Measurements from ENCODE around the gene HNMT. TPM values are rescaled to one million over a fixed set of nuclear protein-coding genes. Genes with fewer than 3 reads are reported as not detected.
"Not testable (repeated sequence)": the region's sequence is repeated elsewhere in the genome, so short reads cannot be mapped to it uniquely, and the experiment has no call there.

The HNMT gene
- total RNA-seq, 2 experiments from 2014 or later = not detected

DNA sequence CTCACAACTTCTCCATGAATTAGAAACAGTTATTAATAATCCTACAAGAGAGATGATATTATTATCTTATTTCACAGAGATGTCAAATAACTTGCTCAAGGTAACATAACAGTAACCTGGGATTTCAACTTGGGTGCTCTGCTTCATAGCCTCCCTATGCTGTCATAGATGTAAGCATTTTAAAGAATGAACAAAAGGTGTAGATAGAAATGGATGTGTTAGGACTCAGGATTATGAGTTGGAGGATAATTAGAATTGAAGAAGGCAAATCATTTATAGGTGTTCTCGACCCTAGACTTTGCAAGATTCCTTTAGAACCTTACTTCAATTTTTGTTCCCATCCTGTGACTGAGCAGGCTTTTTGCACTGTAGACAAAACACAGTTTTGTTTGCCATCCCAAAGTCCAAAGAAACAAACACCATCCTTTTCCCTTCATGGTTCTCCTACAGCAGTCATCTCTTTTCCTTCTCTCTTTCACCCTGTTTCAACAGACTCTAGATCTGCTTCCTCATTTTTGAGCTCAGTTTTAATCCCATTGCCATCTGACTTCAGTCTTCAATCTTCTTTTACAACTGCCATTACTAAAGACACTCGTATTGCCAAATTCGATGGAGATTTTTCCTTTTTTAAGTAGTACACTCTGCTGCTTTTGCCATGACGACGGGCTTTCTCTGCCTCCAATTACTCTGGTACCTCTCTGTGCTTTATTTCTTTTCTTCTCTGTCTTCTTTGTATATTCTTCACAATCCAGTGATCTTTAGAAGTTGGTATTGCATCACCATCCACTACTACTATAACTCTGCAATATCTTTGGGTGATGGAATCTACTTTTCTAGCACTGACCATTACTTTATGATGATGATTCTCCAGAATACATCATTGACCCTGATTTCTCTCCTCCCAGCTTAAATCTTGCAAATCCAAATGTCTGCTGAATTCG lies 4.5 kb downstream of the HNMT start:
- H3K27me3 Mint-ChIP-seq (ENCODE audit: low read depth) = peaks cover 4% of the 10 kb centered on the region
- H3K36me3 Mint-ChIP-seq (ENCODE audit: low read depth) = no peaks in the 10 kb centered on the region
- no peaks in the 10 kb centered on the region for H3K9me3 Mint-ChIP-seq
- CTCF ChIA-PET = no interaction called here
- H3K4me1 Mint-ChIP-seq (ENCODE audit: low read depth) = no peaks in the 10 kb centered on the region
- H3K27ac Mint-ChIP-seq = no peak overlapping the region
- intact Hi-C loops (cut with micrococcal nuclease) = no loop called here
- no peak for DNase-seq
- H3K4me3 Mint-ChIP-seq = no peak overlapping the region

DNA sequence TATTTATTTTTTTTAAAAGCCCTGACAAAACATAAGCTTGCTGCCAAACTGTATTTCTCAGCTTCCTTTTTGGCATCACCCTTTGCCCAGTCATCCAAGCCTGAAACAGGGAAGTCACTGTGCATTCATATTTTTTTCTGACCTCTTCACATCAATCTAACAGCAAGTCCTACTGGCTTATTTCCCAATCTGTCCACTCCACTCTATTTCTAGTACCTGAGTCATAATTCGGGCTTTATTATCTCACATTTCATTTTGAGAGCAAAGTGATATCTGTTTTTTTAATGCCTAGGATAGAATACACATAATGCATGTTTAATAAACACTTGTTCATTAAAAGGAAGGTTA lies 5.1 kb downstream of the HNMT start:
- Mint-ChIP-seq H3K4me3 (no peak overlapping the region), H3K36me3 (ENCODE audit: low read depth) (no peaks in the 10 kb centered on the region), H3K27ac (no peak overlapping the region), H3K27me3 (ENCODE audit: low read depth) (peaks cover 4% of the 10 kb centered on the region), H3K9me3 (no peaks in the 10 kb centered on the region), H3K4me1 (ENCODE audit: low read depth) (no peaks in the 10 kb centered on the region)
- CTCF ChIA-PET = no interaction called here
- no peak for DNase-seq
- intact Hi-C loops (cut with micrococcal nuclease) = no loop called here

DNA sequence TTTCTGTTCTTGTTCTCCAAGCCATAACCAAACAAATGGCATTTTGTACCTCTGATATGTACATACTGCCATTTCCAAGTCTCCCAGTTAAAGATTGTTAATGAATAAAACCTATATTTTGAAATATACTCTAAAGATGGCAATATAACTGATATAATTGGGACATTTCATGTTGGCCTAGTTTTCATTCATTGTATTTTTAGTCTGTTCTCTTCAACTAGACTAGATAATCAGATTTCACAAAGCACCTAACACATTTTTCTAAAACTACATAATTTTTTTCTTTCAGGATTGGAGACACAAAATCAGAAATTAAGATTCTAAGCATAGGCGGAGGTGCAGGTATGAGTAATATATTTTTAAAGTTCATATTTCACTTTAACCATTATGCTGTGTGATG lies 5.6 kb downstream of the HNMT start:
- Mint-ChIP-seq H3K4me1 (ENCODE audit: low read depth) (no peaks in the 10 kb centered on the region), H3K27me3 (ENCODE audit: low read depth) (peaks cover 4% of the 10 kb centered on the region), H3K4me3 (no peak overlapping the region), H3K36me3 (ENCODE audit: low read depth) (no peaks in the 10 kb centered on the region), H3K9me3 (no peaks in the 10 kb centered on the region), H3K27ac (no peak overlapping the region)
- DNase-seq = no peak
- intact Hi-C loops (cut with micrococcal nuclease) = no loop called here
- CTCF ChIA-PET = no interaction called here

DNA sequence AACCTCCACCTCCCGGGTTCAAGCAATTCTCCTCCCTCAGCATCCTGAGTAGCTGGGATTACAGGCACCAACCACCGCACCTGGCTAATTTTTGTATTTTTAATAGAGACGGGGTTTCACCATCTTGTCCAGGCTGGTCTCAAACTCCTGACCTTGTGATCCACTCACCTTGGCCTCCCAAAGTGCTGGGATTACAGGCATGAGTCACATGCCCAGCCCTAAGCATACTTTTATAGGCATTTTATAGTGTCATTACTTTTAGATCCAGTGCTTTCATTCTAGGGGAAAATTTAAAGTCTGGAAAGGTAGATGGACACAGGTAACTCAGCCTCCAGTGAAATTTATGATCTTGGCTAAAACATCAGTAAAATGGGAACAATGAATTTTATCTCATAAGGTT lies 7.0 kb downstream of the HNMT start:
- H3K9me3 Mint-ChIP-seq; H3K4me3 Mint-ChIP-seq; H3K4me1 Mint-ChIP-seq (ENCODE audit: low read depth); DNase-seq; H3K27ac Mint-ChIP-seq; CTCF ChIA-PET; H3K27me3 Mint-ChIP-seq (ENCODE audit: low read depth); intact Hi-C loops (cut with micrococcal nuclease); H3K36me3 Mint-ChIP-seq (ENCODE audit: low read depth): not testable (repeated sequence)

DNA sequence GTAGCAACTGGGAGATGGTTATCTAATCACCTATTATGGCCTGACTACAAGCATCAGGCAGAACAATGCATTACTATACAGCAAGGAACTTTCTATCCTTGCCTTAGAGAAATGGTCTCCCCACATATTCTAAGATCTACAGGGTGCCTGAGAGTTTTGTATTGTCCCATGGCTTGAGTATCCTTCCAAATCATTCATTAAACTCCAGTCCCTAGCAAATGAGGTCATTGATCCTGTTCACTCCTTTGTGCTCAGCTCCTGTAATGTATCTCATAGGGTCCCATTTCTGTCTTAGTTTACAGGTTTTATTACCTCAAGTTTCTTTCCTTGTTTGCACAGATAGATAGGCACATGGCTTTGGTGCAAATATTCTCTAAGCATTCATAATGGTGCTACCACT lies 9.0 kb downstream of the HNMT start:
- DNase-seq = no peak
- intact Hi-C loops (cut with micrococcal nuclease) = no loop called here
- no peak overlapping the region for H3K4me3 Mint-ChIP-seq
- peaks cover 2% of the 10 kb centered on the region for H3K27me3 Mint-ChIP-seq (ENCODE audit: low read depth)
- CTCF ChIA-PET = interaction anchor here (0.6 kb wide), 1 partner anchor 562 kb away, joined by 3 read pairs; no protein-coding TSS in a partner anchor
- H3K9me3 Mint-ChIP-seq = no peaks in the 10 kb centered on the region
- no peaks in the 10 kb centered on the region for H3K4me1 Mint-ChIP-seq (ENCODE audit: low read depth)
- no peak overlapping the region for H3K27ac Mint-ChIP-seq
- H3K36me3 Mint-ChIP-seq (ENCODE audit: low read depth) = no peaks in the 10 kb centered on the region

DNA sequence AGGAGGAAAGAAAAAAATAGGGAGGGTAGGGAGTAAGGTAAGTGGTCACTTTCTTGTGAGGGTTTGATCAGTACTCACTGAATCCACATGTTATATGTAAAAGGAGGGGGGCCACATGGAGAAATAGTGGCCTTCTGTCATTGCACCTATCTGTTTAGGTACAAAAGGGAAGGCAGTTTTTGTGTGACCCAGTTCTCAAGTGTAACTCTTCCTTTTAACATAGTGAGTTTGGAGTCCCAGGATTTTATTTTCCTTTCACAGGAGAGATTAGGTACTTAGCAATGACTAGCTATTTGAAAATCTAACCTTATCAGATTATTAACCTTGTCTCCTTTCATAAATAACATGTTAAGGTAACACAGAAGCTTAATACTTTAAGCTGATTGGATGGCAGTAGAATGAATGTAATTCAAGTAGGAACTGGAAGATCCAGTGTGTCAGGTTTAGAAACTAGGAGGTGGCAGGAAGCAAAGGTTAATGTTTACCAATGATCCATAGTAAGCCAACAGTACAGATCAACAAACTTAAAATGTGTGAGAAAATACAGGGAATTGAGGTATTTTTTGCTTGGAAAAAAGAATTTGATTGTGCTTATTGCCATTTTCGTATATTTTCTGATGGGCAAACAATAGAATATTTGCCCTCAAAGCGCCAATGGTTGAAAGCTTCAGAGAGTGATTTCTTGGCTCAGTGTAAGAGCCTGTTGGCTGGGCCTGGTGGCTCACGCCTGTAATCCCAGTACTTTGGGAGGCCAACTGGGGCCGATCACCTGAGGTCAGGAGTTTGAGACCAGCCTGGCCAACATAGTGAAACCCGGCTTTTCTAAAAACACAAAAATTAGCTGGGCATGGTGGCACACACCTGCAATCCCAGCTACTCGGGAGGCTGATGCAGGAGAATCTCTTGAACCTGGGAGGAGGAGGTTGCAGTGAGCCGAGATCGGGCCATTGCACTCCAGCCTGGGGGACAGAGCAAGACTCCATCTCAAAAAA lies 11.3 kb downstream of the HNMT start:
- no peak overlapping the region for H3K4me3 Mint-ChIP-seq
- no peaks in the 10 kb centered on the region for H3K27me3 Mint-ChIP-seq (ENCODE audit: low read depth)
- H3K4me1 Mint-ChIP-seq (ENCODE audit: low read depth) = no peaks in the 10 kb centered on the region
- H3K9me3 Mint-ChIP-seq = no peaks in the 10 kb centered on the region
- CTCF ChIA-PET = interaction anchor here (1.0 kb wide), 1 partner anchor 30 kb away, joined by 3 read pairs; no protein-coding TSS in a partner anchor
- no peaks in the 10 kb centered on the region for H3K36me3 Mint-ChIP-seq (ENCODE audit: low read depth)
- H3K27ac Mint-ChIP-seq = no peak overlapping the region
- intact Hi-C loops (cut with micrococcal nuclease) = no loop called here
- no peak for DNase-seq

DNA sequence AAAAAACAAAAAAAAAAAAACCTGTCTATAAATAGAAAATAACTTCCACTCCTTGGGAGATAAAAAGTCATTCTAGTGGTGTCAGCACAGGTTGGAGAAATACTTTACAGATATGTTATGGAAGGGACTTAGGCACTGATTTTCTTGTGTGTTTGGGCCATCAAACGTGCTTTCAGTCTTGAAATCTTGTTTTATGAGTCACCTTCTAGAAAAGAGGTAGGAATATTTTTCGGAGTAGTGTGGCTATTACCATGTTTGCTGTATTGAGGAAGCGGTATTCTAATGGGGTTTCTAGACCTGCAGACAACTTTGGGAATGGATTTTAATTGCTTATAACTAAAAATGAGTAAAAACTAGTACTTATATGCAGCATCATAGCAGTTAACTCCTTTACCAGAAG lies 12.0 kb downstream of the HNMT start:
- Mint-ChIP-seq H3K27me3 (ENCODE audit: low read depth) (no peaks in the 10 kb centered on the region), H3K4me3 (no peak overlapping the region), H3K27ac (no peak overlapping the region), H3K4me1 (ENCODE audit: low read depth) (no peaks in the 10 kb centered on the region), H3K36me3 (ENCODE audit: low read depth) (no peaks in the 10 kb centered on the region), H3K9me3 (no peaks in the 10 kb centered on the region)
- intact Hi-C loops (cut with micrococcal nuclease) = no loop called here
- CTCF ChIA-PET = interaction anchor here (1.0 kb wide), 1 partner anchor 29 kb away, joined by 3 read pairs; no protein-coding TSS in a partner anchor
- no peak for DNase-seq

DNA sequence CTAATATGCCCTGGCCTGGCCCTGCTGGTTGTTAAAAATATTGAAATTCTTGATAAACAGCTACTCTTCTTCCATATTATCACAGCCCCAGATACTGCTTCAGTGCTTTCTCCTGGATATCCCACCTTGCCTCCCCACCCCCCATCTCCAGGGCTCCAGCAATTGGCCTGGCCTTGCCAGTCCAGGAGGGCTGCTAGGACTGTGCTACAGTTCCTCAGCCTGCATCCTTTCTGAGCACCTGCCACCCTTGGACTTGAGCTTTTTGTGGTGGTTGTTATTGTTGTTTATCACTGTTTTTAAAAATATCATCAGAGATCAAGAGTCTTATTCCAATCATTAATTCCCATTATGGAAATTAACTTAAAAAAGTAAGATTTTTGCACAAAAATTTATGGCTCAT lies 13.5 kb downstream of the HNMT start:
- no peaks in the 10 kb centered on the region for H3K4me1 Mint-ChIP-seq (ENCODE audit: low read depth)
- intact Hi-C loops (cut with micrococcal nuclease) = no loop called here
- H3K27me3 Mint-ChIP-seq (ENCODE audit: low read depth) = no peaks in the 10 kb centered on the region
- H3K27ac Mint-ChIP-seq = no peak overlapping the region
- CTCF ChIA-PET = interaction anchor here (0.6 kb wide), 1 partner anchor 463 kb away, joined by 3 read pairs; no protein-coding TSS in a partner anchor
- no peak overlapping the region for H3K4me3 Mint-ChIP-seq
- no peaks in the 10 kb centered on the region for H3K36me3 Mint-ChIP-seq (ENCODE audit: low read depth)
- H3K9me3 Mint-ChIP-seq = no peaks in the 10 kb centered on the region
- no peak for DNase-seq

DNA sequence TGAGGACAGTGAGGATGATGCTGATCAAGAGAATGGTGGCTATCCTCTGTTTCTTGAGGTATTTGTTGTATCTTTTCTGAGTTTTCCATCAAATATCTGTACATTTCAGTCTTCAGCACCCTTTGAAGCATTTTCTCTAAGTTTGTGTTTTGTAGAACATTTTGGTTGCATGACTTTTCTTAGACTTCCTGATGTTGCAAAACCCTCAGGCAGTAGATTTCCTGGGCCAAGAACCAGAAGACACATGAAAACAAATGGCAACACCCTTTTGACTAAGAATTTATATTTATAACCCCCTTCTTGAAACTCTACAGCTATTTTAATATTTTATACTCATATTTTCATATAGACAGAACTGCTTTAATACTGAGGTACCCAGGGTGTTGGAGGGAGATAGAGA lies 16.2 kb downstream of the HNMT start:
- Mint-ChIP-seq H3K36me3 (ENCODE audit: low read depth) (no peaks in the 10 kb centered on the region), H3K27me3 (ENCODE audit: low read depth) (no peaks in the 10 kb centered on the region), H3K4me3 (no peak overlapping the region), H3K4me1 (ENCODE audit: low read depth) (no peaks in the 10 kb centered on the region), H3K27ac (no peak overlapping the region), H3K9me3 (no peaks in the 10 kb centered on the region)
- intact Hi-C loops (cut with micrococcal nuclease) = no loop called here
- no peak for DNase-seq
- CTCF ChIA-PET = no interaction called here

DNA sequence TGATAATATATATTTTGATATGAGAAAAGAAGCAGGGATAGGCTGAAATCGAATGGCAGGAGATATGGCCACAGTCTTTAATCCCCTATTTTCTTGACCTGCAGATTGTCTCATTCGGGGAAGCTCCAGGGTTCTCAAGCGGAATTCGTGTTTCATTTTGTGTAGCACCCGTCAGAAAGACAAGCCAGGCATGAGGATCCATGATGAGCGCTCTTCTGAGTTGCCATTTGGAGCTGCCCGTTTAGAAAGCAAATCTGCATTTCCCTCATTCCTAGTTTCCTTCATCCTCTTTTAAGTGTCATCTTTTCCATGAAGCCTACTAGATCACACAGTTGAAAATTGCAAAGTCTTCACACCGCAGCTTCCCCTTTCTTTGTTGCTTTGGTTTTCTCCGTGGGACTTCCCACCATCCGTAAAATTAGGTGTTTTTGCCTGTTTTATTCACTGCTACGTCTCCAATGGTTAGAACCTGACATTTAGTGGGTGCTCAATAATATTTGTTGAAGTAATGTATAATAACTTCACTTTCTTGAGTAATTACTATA lies 16.9 kb downstream of the HNMT start:
- Mint-ChIP-seq H3K27me3 (ENCODE audit: low read depth) (no peaks in the 10 kb centered on the region), H3K4me3 (no peak overlapping the region), H3K9me3 (no peaks in the 10 kb centered on the region), H3K4me1 (ENCODE audit: low read depth) (no peaks in the 10 kb centered on the region), H3K27ac (no peak overlapping the region), H3K36me3 (ENCODE audit: low read depth) (no peaks in the 10 kb centered on the region)
- CTCF ChIA-PET = no interaction called here
- intact Hi-C loops (cut with micrococcal nuclease) = no loop called here
- no peak for DNase-seq

DNA sequence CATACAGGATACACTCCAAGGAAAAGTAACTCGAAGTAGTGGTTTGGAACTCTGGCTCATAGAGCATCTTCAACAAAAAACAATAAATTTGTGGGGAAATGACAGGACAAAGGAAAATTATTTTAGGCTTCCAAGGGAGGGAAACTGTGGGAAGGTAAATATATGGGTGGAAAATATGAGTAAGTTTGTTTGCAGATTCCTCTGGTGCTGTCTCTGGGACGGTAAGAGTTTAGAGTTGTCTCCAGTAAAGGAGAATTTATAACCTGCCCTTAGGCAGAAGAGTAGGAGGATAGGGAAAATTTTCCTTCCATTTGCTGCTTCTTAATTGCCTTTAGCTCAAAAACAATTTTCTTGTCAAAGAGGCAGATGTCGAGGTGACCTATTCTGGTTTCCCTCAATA lies 19.3 kb downstream of the HNMT start:
- H3K36me3 Mint-ChIP-seq (ENCODE audit: low read depth) = no peaks in the 10 kb centered on the region
- CTCF ChIA-PET = no interaction called here
- intact Hi-C loops (cut with micrococcal nuclease) = no loop called here
- H3K9me3 Mint-ChIP-seq = no peaks in the 10 kb centered on the region
- no peaks in the 10 kb centered on the region for H3K27me3 Mint-ChIP-seq (ENCODE audit: low read depth)
- H3K4me3 Mint-ChIP-seq = no peak overlapping the region
- DNase-seq = no peak
- H3K4me1 Mint-ChIP-seq (ENCODE audit: low read depth) = no peaks in the 10 kb centered on the region
- no peak overlapping the region for H3K27ac Mint-ChIP-seq

DNA sequence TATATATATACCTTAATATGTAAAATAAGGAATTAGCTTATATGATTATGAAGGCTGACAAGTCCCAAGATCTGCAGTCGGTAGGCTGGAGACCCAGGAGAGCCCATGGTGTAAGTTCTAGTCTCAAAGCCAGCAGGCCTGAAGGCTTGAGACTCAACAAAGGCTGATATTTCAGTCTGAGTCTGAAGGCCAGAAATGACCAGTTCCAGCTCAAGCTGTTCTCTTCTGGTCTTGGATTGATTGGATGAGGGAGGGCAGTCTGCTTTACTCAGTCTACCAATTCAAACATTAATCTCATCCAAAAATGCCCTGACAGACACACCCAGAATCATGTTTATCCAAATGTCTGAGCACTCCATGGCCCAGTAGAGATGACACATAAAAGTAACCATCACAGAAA lies 22.0 kb downstream of the HNMT start:
- intact Hi-C loops (cut with micrococcal nuclease) = no loop called here
- peaks cover 1% of the 10 kb centered on the region for H3K27me3 Mint-ChIP-seq (ENCODE audit: low read depth)
- no peaks in the 10 kb centered on the region for H3K36me3 Mint-ChIP-seq (ENCODE audit: low read depth)
- no peak for DNase-seq
- CTCF ChIA-PET = no interaction called here
- H3K4me1 Mint-ChIP-seq (ENCODE audit: low read depth) = no peaks in the 10 kb centered on the region
- no peak overlapping the region for H3K27ac Mint-ChIP-seq
- no peaks in the 10 kb centered on the region for H3K9me3 Mint-ChIP-seq
- no peak overlapping the region for H3K4me3 Mint-ChIP-seq
